NCI-H2196 (cell line): ENCODE data around the gene CBFA2T2.
"Not testable (repeated sequence)": the region's sequence is repeated elsewhere in the genome, so short reads cannot be mapped to it uniquely, and the experiment has no call there.

Source experiments
- DNase-seq: peaks from one replicate; lab custom pipeline; 2025; ENCODE audit not compliant: unreplicated experiment; lab: John Stamatoyannopoulos, UW

Gene CBFA2T2

DNA sequence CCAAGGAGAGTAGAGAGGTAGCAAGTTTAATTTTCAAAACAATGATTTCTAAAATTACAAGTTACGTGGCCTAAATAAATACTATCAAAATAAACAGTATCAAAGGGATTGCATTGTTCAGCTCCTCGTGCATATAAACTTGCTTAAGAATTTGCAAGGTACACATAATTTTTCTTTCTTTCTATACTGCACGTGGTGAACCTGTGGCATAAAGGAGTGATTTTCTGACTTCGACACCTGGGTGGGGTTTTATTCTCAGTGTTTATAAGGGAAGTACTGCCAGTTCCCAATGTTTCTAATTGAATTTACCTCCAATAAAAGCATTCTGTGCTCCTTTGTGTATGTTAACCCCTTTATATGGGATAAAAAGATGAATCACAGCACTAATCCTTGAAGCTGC is 122.1 kb downstream of the CBFA2T2 start:
- no peak for DNase-seq

GRCh38 chr20:33621717-33622400 is 132.0 kb downstream of the CBFA2T2 start:
- DNase-seq, result no peak

DNA sequence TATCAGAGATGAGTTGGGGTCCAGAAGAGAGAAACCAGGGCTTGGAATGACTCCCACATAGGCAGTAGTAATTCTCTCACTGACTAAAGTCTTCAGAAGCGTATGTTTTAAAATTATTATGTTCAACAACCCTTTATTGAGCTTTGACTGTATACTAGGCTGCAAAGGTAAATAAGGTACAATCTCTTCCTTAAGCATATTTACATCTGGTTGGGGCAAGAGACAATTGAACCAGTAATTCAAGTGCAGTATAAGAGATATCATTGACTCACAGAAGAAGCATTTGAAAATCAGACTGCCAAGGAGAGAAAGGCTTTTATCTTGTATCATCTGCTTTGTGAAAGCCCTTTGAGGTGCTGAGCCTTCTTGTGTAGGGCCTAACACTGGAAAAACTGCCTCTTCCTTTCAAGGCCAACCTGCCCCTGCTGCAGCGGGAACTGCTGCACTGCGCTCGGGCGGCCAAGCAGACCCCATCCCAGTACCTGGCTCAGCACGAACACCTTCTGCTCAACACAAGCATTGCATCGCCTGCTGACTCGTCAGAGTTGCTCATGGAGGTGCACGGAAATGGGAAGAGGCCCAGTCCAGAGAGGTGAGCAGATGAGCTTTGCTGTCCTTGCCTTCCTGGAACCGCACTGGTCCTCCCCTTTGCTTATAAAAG is 132.9 kb downstream of the CBFA2T2 start:
- no peak for DNase-seq

DNA sequence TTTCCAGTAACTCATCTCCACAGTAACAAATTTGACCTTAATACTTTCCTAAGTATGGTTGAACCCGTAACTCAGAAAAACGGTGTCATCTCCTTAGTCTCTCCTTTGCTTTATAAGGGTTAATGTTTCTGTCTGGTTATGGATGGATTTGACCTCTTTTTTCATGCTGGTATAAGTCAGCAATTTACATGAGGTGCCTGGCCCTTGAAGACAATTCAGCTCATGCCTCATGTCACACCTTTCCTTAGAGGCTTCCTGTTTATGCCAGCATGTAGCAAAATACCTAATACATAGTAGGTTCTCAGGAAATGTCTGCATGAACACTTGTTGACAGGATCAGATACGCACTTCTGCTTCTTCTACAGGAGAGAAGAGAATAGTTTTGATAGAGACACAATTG is 134.5 kb downstream of the CBFA2T2 start:
- DNase-seq, result no peak

DNA sequence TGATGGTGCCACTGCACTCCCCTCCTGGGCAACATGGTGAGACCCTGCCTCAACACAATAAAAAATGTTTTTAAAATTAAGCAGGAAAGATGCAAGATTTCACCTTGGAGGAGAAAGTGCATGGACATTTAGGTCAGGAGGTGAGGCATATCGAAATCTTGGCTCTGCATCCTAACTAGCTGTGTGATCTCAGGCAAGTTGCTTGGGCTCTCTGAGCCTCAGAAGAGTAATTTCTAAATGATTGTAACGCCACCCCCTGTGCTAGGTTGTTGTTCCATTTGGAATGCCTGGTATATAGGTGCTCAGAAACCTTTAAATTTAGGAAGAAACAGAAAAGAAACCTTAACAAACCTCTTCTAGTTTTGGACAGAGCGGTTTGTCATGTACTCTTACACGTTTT is 136.3 kb downstream of the CBFA2T2 start:
- DNase-seq, result no peak

DNA sequence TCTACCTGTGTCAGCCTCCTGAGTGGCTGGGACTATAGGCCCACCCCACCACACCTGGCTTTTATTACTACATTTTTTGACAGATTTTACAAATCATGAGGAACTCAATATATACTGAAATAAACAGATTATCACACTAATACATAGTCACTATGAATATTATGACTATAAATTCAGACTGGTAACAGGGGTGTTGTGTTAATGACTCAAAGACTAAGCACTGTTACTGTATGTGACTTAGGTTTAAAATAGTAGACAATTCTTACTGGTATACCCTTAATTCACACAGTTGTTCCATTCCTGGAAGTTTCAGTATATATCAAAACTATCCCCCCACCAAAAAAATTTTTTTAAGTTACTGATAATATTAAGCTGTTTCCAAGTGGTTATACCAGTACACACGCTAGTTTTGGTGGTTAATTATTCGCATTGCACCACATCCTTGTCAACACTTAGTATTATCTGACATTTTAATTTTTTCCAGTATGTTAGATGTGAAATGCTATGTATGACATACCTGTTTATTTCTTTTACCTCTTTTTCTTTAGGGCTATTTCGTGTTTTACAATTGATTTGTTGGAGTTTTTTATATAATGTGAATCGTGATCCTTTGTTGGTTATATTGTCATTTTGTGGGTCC is 137.8 kb downstream of the CBFA2T2 start:
- DNase-seq, result no peak

- no peak for DNase-seq
Observed at GRCh38 chr20:33629533-33629932, 139.6 kb downstream of the CBFA2T2 start.

DNA sequence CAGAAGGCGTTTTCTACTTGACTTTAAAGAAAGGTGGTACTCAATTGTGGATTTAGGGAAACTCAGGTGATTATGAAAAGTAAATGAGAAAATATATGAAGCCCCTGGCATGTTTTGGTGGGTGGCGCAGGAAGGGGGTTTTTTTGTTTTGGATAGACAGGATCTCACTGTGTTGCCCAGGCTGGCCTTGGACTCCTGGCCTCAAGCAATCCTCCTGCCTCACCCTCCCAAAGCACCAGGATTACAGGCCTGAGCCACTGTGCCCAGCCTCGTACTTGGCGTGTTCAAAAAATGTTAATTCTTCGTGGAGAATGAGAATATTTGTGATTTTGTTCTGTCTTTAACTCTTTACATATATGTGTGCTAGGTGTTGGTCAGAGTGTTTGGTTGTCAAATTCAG is 140.1 kb downstream of the CBFA2T2 start:
- DNase-seq, result no peak

DNA sequence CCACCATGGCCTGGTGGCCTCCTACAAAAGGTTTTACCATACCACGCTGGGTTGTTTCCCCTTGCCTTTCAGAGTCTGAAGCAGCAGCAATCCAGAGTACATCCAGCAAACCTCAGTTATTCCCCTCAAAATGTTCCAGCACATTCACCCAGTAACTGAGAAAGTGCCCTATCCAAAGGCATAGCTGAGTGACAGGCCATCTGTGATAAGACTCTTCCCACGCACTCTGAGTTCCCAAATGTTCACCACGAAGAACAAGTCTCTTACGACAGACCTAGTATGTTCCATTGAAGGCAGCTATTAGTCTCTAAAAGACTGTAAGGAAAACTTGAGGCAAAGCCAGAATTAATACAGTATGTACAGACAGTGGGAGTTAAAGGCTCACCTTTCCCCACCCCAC is 140.6 kb downstream of the CBFA2T2 start:
- DNase-seq, result no peak

- DNase-seq, result not testable (repeated sequence)
Observed at GRCh38 chr20:33631910-33632309, 142.0 kb downstream of the CBFA2T2 start.

GRCh38 chr20:33635341-33635740 is 145.4 kb downstream of the CBFA2T2 start:
- DNase-seq, result no peak

DNA sequence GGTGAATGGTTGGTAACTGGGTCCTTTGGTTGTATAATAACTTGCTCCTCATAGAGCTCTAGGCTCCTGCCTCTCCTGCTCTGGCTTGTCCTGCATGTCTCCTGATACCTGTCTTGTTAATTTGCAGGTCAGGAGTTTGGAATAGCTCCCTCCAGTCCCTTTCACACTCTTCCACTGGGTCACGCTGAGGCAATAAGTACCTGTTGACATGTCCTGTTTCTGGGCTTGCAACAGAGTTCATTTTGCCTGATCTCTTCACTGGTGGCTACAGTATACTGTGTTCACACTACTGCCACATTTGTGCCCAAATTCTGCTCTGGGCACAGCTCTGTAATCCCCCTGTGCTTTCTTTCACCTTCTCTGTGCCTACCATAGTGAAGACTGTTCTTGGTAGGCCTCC is 146.9 kb downstream of the CBFA2T2 start:
- DNase-seq, result no peak

- no peak for DNase-seq
Observed at GRCh38 chr20:33640287-33640686, 150.4 kb downstream of the CBFA2T2 start.

- DNase-seq, result no peak
Observed at GRCh38 chr20:33644313-33645071, 154.6 kb downstream of the CBFA2T2 start.

- no peak for DNase-seq
Observed at GRCh38 chr20:33645072-33645358, 155.1 kb downstream of the CBFA2T2 start.

GRCh38 chr20:33645396-33645795 is 155.5 kb downstream of the CBFA2T2 start:
- DNase-seq, result no peak

DNA sequence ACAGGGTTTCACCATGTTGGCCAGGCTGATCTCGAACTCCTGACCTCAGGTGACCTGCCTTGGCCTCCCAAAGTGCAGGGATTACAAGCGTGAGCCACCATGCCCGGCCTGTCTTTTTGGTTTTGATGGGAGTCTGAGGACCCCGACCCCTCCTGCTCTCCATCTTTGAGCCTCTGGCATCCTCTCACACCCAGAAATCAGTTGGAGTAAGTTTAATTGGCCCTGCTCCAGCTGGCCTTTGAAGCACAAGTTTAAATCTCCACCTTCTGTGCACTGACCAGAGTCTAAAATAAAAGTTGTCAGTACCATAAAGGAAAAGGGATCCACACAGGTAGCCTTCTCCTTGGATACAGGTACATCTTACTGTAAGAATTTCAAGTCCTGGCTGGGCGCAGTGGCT is 156.3 kb downstream of the CBFA2T2 start:
- no peak for DNase-seq

DNA sequence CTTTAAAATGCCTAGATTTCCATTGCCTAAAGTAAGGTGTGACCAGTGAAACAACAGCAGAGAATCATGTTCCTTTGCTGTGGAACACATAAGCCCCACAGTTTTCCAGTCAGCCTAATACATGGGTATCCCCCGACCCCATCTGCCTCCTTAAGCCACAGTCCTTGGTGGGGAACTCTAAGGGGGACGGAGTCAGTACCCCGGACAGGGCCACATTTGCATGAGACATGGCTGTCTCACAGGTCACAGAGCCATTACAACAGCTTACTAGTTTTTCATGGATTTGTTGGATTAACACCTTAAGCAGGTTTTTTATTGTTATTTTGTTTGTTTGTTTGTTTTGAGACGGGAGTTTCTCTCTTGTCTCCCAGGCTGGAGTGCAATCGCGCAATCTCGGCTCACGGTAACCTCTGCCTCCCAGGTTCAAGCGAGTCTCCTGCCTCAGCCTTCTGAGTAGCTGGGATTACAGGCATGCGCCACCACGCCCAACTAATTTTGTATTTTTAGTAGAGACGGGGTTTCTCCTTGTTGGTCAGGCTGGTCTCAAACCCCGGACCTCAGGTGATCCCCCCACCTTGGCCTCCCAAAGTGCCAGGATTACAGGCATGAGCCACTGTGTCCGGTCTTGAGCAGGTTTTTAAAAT is 157.2 kb downstream of the CBFA2T2 start:
- not testable (repeated sequence) for DNase-seq

- peak; percentile 64 for DNase-seq
Observed at GRCh38 chr20:33647603-33648395, 157.9 kb downstream of the CBFA2T2 start.

DNA sequence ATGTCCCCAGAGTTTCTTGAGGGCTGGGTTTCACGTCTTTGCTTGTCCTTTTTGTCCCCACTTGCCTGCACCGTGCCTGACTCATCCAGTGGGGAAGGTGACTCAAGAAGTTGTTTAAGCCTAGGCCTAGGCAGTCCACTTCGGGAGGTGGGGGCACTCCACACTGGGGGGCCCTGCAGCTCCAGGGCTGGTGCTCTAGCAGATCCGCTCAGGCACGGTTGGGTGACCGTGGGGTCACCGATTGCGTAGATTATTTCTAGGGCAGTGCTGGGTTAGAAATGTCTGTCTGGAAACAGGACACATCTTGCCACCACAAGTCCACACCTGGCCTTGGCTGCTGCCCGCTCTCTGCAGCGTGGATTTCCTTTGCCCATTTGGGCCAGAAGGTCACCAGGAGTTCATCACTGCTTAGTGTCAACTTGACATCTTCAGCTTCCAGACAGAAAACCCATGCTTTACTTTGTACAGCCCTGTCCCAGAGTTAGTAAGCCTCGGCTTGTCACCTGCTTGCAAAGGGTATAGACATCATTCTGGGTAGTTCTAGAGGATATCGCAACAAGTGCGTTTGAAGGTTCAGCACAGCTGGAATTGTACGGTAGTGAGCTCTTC is 158.6 kb downstream of the CBFA2T2 start:
- DNase-seq, result no peak
